H9 (cell line): Measurements from ENCODE around the gene MYO3A. TPM values are rescaled to one million over a fixed set of nuclear protein-coding genes. Genes with fewer than 3 reads are reported as not detected.

Source experiments
- DNase-seq: peaks from one replicate; pipeline ENCODE4 v3.0.0-alpha.2; 2017
- H2AFZ ChIP-seq: one replicate; pipeline ENCODE4 v1.6.1; 2013; ENCODE audit warnings: mild to moderate bottlenecking, low read length, control low read depth, moderate library complexity
- H2AK5ac ChIP-seq: 2 replicates; pipeline ENCODE4 v1.6.1; 2013; ENCODE audit warnings: low read length, control low read depth, mixed read lengths; ENCODE audit not compliant: insufficient read length
- H2BK120ac ChIP-seq: one replicate; pipeline ENCODE4 v1.6.1; 2013; ENCODE audit warnings: low read depth, mild to moderate bottlenecking, low read length, control low read depth, inconsistent platforms; ENCODE audit not compliant: poor library complexity, severe bottlenecking
- H2BK12ac ChIP-seq: 2 replicates; pipeline ENCODE4 v1.6.1; 2013; ENCODE audit warnings: low read length, control low read depth, mixed read lengths, low read depth; ENCODE audit not compliant: insufficient read length
- H2BK15ac ChIP-seq: 2 replicates; pipeline ENCODE4 v1.6.1; 2013; ENCODE audit warnings: low read depth, low read length, control low read depth
- H2BK20ac ChIP-seq: one replicate; pipeline ENCODE4 v1.6.1; 2013; ENCODE audit warnings: low read depth, mild to moderate bottlenecking, low read length, control low read depth, inconsistent platforms; ENCODE audit not compliant: poor library complexity, severe bottlenecking
- H2BK5ac ChIP-seq: 2 replicates; pipeline ENCODE4 v1.6.1; 2013; ENCODE audit warnings: low read length, control low read depth, mixed read lengths; ENCODE audit not compliant: insufficient read length
- H3K14ac ChIP-seq: 2 replicates; pipeline ENCODE4 v1.6.1; 2013; ENCODE audit warnings: low read length, control low read depth; ENCODE audit not compliant: insufficient read depth
- H3K18ac ChIP-seq: 2 replicates; pipeline ENCODE4 v1.6.1; 2013; ENCODE audit warnings: low read depth, mild to moderate bottlenecking, mixed read lengths, low read length, control low read depth; ENCODE audit not compliant: insufficient read length
- H3K23ac ChIP-seq: 2 replicates; pipeline ENCODE4 v1.6.1; 2013; ENCODE audit warnings: low read length, control low read depth, mixed read lengths, low read depth; ENCODE audit not compliant: insufficient read length
- H3K23me2 ChIP-seq: 2 replicates; pipeline ENCODE4 v1.6.1; 2013; ENCODE audit warnings: low read depth, mild to moderate bottlenecking, mixed read lengths, low read length, control low read depth; ENCODE audit not compliant: insufficient read length, poor library complexity, severe bottlenecking
- H3K27ac ChIP-seq: 2 replicates; pipeline ENCODE4 v1.5.1; 2013; ENCODE audit warnings: low read length, control low read depth, mixed read lengths, low read depth; ENCODE audit not compliant: insufficient read length
- H3K27me3 ChIP-seq: 2 replicates; pipeline ENCODE4 v1.6.1; 2013; ENCODE audit warnings: low read length, control low read depth, inconsistent platforms; ENCODE audit not compliant: insufficient read depth
- H3K4ac ChIP-seq: 2 replicates; pipeline ENCODE4 v1.6.1; 2013; ENCODE audit warnings: low read depth, mild to moderate bottlenecking, control low read depth, inconsistent platforms, low read length, moderate library complexity
- H3K4me1 ChIP-seq: 2 replicates; pipeline ENCODE4 v1.6.1; 2013; ENCODE audit warnings: low read length, control low read depth, inconsistent platforms; ENCODE audit not compliant: insufficient read depth
- H3K4me2 ChIP-seq: 2 replicates; pipeline ENCODE4 v1.6.1; 2013; ENCODE audit warnings: low read length, control low read depth, mixed read lengths; ENCODE audit not compliant: insufficient read length, insufficient read depth
- H3K56ac ChIP-seq: 2 replicates; pipeline ENCODE4 v1.6.1; 2013; ENCODE audit warnings: low read depth, mild to moderate bottlenecking, mixed read lengths, low read length, control low read depth; ENCODE audit not compliant: insufficient read length
- H3K79me1 ChIP-seq: 2 replicates; pipeline ENCODE4 v1.6.1; 2013; ENCODE audit warnings: low read depth, mild to moderate bottlenecking, moderate library complexity, low read length, control low read depth, inconsistent platforms; ENCODE audit not compliant: insufficient read depth, poor library complexity, severe bottlenecking
- H3K79me2 ChIP-seq: 2 replicates; pipeline ENCODE4 v1.6.1; 2013; ENCODE audit warnings: low read length, control low read depth, inconsistent platforms; ENCODE audit not compliant: insufficient read depth
- H3K9ac ChIP-seq: 2 replicates; pipeline ENCODE4 v1.6.1; 2013; ENCODE audit warnings: low read length, control low read depth, mixed read lengths; ENCODE audit not compliant: insufficient read length; ENCODE audit errors: extremely low read depth
- H3K9me3 ChIP-seq: one replicate; pipeline ENCODE4 v1.6.1; 2013; ENCODE audit warnings: low read depth, low read length, inconsistent platforms; ENCODE audit not compliant: control insufficient read depth
- H3T11ph ChIP-seq: one replicate; pipeline ENCODE4 v1.6.1; 2013; ENCODE audit warnings: mild to moderate bottlenecking, low read length, control low read depth, inconsistent platforms
- H4K20me1 ChIP-seq: one replicate; pipeline ENCODE4 v1.6.1; 2013; ENCODE audit not compliant: control insufficient read depth, insufficient read length, insufficient read depth
- H4K5ac ChIP-seq: 2 replicates; pipeline ENCODE4 v1.6.1; 2013; ENCODE audit warnings: low read depth, mild to moderate bottlenecking, mixed read lengths, low read length, control low read depth; ENCODE audit not compliant: insufficient read length
- H4K8ac ChIP-seq: replicated peaks from 2 replicates; pipeline ENCODE4 v1.6.1; 2013; ENCODE audit warnings: low read length, control low read depth, mixed read lengths, low read depth; ENCODE audit not compliant: insufficient read length
- H4K91ac ChIP-seq: 2 replicates; pipeline ENCODE4 v1.6.1; 2013; ENCODE audit warnings: low read depth, mild to moderate bottlenecking, moderate library complexity, mixed read lengths, low read length, control low read depth; ENCODE audit not compliant: insufficient read length
- H3K27ac Mint-ChIP-seq, 3 experiments: 2 replicates in 2 of 3; 3 replicates in 1 of 3; pipeline ENCODE4 v1.8.0; 2020 to 2021; ENCODE audit warnings: mixed read lengths in 3 of 3, mild to moderate bottlenecking in 1 of 3, moderate library complexity in 1 of 3
- H3K27me3 Mint-ChIP-seq: 2 replicates; pipeline ENCODE4 v1.8.0; 2021; ENCODE audit warnings: low read depth, mild to moderate bottlenecking, moderate library complexity, mixed read lengths
- H3K36me3 Mint-ChIP-seq, 3 experiments: 2 replicates in 2 of 3; 3 replicates in 1 of 3; pipeline ENCODE4 v1.8.0; 2020 to 2021; ENCODE audit warnings: low read depth in 3 of 3, mixed read lengths in 3 of 3; ENCODE audit not compliant: insufficient read depth in 1 of 3
- H3K4me1 Mint-ChIP-seq, 2 experiments: 2 replicates each; pipeline ENCODE4 v1.8.0; 2020; ENCODE audit warnings: mixed read lengths in 2 of 2
- H3K4me3 Mint-ChIP-seq, 2 experiments: 2 replicates in 1 of 2; 3 replicates in 1 of 2; pipeline ENCODE4 v1.8.0; 2020 to 2021; ENCODE audit warnings: mild to moderate bottlenecking in 2 of 2, mixed read lengths in 2 of 2, moderate library complexity in 1 of 2
- H3K9me3 Mint-ChIP-seq, 2 experiments: 2 replicates in 1 of 2; 3 replicates in 1 of 2; pipeline ENCODE4 v1.8.0; 2020; ENCODE audit warnings: mild to moderate bottlenecking in 2 of 2, mixed read lengths in 2 of 2, moderate library complexity in 1 of 2
- CTCF ChIP-seq: fragments of 200-600 bp; sonication (generic); conservative IDR thresholded peaks from 3 replicates; pipeline ENCODE4 v1.8.0; 2021; ENCODE audit warnings: antibody characterized with exemption, mild to moderate bottlenecking
- WGBS: extraction: QIAGEN DNeasy Blood & Tissue Kit; methylation state at CpG from one replicate; pipeline ENCODE4 v1.1.7; 2013; ENCODE audit warnings: missing lambda C conversion rate, low lambda C conversion rate, mixed read lengths; ENCODE audit not compliant: insufficient read length; ENCODE audit errors: extremely low coverage; 5-methylcytosine and 5-hydroxymethylcytosine counted together
- total RNA-seq: library from RNA; stranded (reverse); gene quantifications from 2 replicates; pipeline ENCODE4 v1.2.1, GENCODE V29; 2021

Gene MYO3A
- total RNA-seq, 1 experiment from 2014 or later = 4.3 TPM

GRCh38 chr10:26138613-26139012 is 204.6 kb downstream of the MYO3A start:
- H3K9me3 Mint-ChIP-seq = peaks cover 17 to 20% of the 10 kb centered on the region in 2 experiments
- Histone ChIP-seq H3T11ph (no peak overlapping the region), H2BK120ac (no peak overlapping the region), H3K23me2 (no peaks in the 10 kb centered on the region), H3K27me3 (no peaks in the 10 kb centered on the region), H3K79me2 (no peaks in the 10 kb centered on the region), H3K23ac (no peak overlapping the region), H4K8ac (no peak overlapping the region), H2AK5ac (no peak overlapping the region), H3K14ac (no peak overlapping the region), H3K9ac (no peak overlapping the region), H3K27ac (no peak overlapping the region), H3K18ac (no peak overlapping the region), H3K79me1 (no peaks in the 10 kb centered on the region), H4K20me1 (no peaks in the 10 kb centered on the region), H4K91ac (no peak overlapping the region), H2BK12ac (no peak overlapping the region), H2BK5ac (no peak overlapping the region), H3K4me1 (no peaks in the 10 kb centered on the region), H3K4me2 (no peak overlapping the region), H4K5ac (no peak overlapping the region), H2BK20ac (no peak overlapping the region), H3K9me3 (no peaks in the 10 kb centered on the region), H3K4ac (no peak overlapping the region), H3K56ac (no peak overlapping the region), H2BK15ac (no peak overlapping the region), H2AFZ (no peak overlapping the region)
- H3K4me1 Mint-ChIP-seq = no peaks in the 10 kb centered on the region
- TF ChIP-seq CTCF = no peak
- no peak overlapping the region for H3K4me3 Mint-ChIP-seq
- no peaks in the 10 kb centered on the region for H3K27me3 Mint-ChIP-seq
- peaks cover 8 to 21% (median 12%) of the 10 kb centered on the region in 3 experiments for H3K36me3 Mint-ChIP-seq
- WGBS = no CpG with 5 or more reads among the region's 3 CpGs
- no peak for DNase-seq
- no peak overlapping the region for H3K27ac Mint-ChIP-seq
